ENCODE data around the gene RAG2. TPM values are rescaled to one million over a fixed set of nuclear protein-coding genes. Genes with fewer than 3 reads are reported as not detected.

RAG2 gene
- total and polyA plus RNA-seq, 2 experiments from 2014 or later: not detected

GRCh38 chr11:36601155-36601554, 3.1 kb upstream of the RAG2 start:
- no peaks in the 10 kb centered on the region for H3K9me3 Mint-ChIP-seq
- no peaks in the 10 kb centered on the region for H3F3A ChIP-seq (replicated peaks; ENCODE audit: low read depth)
- H3K27me3 ChIP-seq (ENCODE audit: insufficient read depth): no peaks in the 10 kb centered on the region
- H3K27me3 Mint-ChIP-seq (ENCODE audit: insufficient read depth, low read depth, poor library complexity): no peaks in the 10 kb centered on the region
- H3K79me2 ChIP-seq (replicated peaks; ENCODE audit: insufficient read depth): no peaks in the 10 kb centered on the region
- no peak overlapping the region for H3K4me3 Mint-ChIP-seq
- no peak for DNase-seq (ENCODE audit: low spot score)
- H3K4me2 ChIP-seq: no peak overlapping the region
- no peaks in the 10 kb centered on the region for H3K4me1 Mint-ChIP-seq
- no peaks in the 10 kb centered on the region for H3K9me2 ChIP-seq (ENCODE audit: insufficient read depth)
- H3K36me3 ChIP-seq (ENCODE audit: insufficient read depth): no peaks in the 10 kb centered on the region
- H4K20me1 ChIP-seq (replicated peaks; ENCODE audit: insufficient read depth): peaks cover 3% of the 10 kb centered on the region; the same call in 1 of the 2 replicates
- H3K36me3 Mint-ChIP-seq (ENCODE audit: low read depth): no peaks in the 10 kb centered on the region
- no peaks in the 10 kb centered on the region for H3K4me1 ChIP-seq (ENCODE audit: insufficient read depth)
- no peak overlapping the region for H3K27ac Mint-ChIP-seq
- H3K27ac ChIP-seq (ENCODE audit: low read depth): no peak overlapping the region
- no peak overlapping the region for H2AFZ ChIP-seq
- no peak for ATAC-seq
- H3K4me3 ChIP-seq: no peak overlapping the region
- TF ChIP-seq ZNF114 (CRISPR knock-in tag; IDR thresholded peaks at IDR 0.05): no peak
- TF ChIP-seq ZNF331 (CRISPR knock-in tag; IDR thresholded peaks at IDR 0.05; ENCODE audit: low read depth): no peak
- TF ChIP-seq JUNB (IDR thresholded peaks at IDR 0.05; ENCODE audit: unreplicated experiment): no peak
- TF ChIP-seq ZNF462 (CRISPR knock-in tag; IDR thresholded peaks at IDR 0.05): no peak
- no peak for TF ChIP-seq EZH2phosphoT487 (IDR thresholded peaks at IDR 0.05; ENCODE audit: unreplicated experiment)
- TF ChIP-seq POLR2AphosphoS5 (IDR thresholded peaks at IDR 0.05; ENCODE audit: low read depth): no peak
- TF ChIP-seq ETS1 (IDR thresholded peaks at IDR 0.05): no peak
- no peak for TF ChIP-seq REST (IDR thresholded peaks at IDR 0.05; ENCODE audit: unreplicated experiment)
- no peak for TF ChIP-seq CTCF (conservative IDR thresholded peaks at IDR 0.05; ENCODE audit: low read depth in 2 of 2)
- no peak for TF ChIP-seq CREB1 (CRISPR knock-in tag; IDR thresholded peaks at IDR 0.05; ENCODE audit: low read depth)
- TF ChIP-seq EZH2 (IDR thresholded peaks at IDR 0.05; ENCODE audit: low read depth, unreplicated experiment): no peak
